Activated CD4-positive, CD25-positive, alpha-beta regulatory T cell (primary cell): Measurements from ENCODE around the gene KNDC1.
"Not testable (repeated sequence)": the region's sequence is repeated elsewhere in the genome, so short reads cannot be mapped to it uniquely, and the experiment has no call there.

Experiments used
- DNase-seq, 4 experiments: peaks; one replicate each; lab custom pipeline; 2025; lab: John Stamatoyannopoulos, UW

The KNDC1 gene

GRCh38 chr10:133140417-133141143 is 19.4 kb upstream of the KNDC1 start:
- no peak for DNase-seq

- no peak for DNase-seq
Observed at GRCh38 chr10:133141144-133141957, 18.7 kb upstream of the KNDC1 start.

- DNase-seq: no peak
Observed at GRCh38 chr10:133141958-133142340, 18.1 kb upstream of the KNDC1 start.

- no peak for DNase-seq
Observed at GRCh38 chr10:133142523-133143199, 17.4 kb upstream of the KNDC1 start.

GRCh38 chr10:133143200-133143533 is 16.9 kb upstream of the KNDC1 start:
- DNase-seq: no peak

- DNase-seq: no peak
Observed at GRCh38 chr10:133143546-133143945, 16.5 kb upstream of the KNDC1 start.

- no peak for DNase-seq
Observed at GRCh38 chr10:133144771-133145170, 15.2 kb upstream of the KNDC1 start.

- no peak for DNase-seq
Observed at GRCh38 chr10:133150226-133150625, 9.8 kb upstream of the KNDC1 start.

GRCh38 chr10:133150656-133151055 is 9.4 kb upstream of the KNDC1 start:
- no peak for DNase-seq

GRCh38 chr10:133151071-133151470 is 8.9 kb upstream of the KNDC1 start:
- not testable (repeated sequence) for DNase-seq

- DNase-seq: no peak
Observed at GRCh38 chr10:133151543-133151972, 8.5 kb upstream of the KNDC1 start.

- DNase-seq: no peak
Observed at GRCh38 chr10:133154411-133154810, 5.6 kb upstream of the KNDC1 start.

- no peak for DNase-seq
Observed at GRCh38 chr10:133154996-133155778, 4.8 kb upstream of the KNDC1 start.

- DNase-seq: no peak
Observed at GRCh38 chr10:133156674-133157579, 3.1 kb upstream of the KNDC1 start.

- no peak for DNase-seq
Observed at GRCh38 chr10:133157662-133158436, 2.2 kb upstream of the KNDC1 start.

GRCh38 chr10:133158437-133158755 is 1.6 kb upstream of the KNDC1 start:
- no peak for DNase-seq

- DNase-seq: no peak
Observed at GRCh38 chr10:133158756-133159610, 1.0 kb upstream of the KNDC1 start.

- no peak for DNase-seq
Observed at GRCh38 chr10:133159611-133159949, 439 bp upstream of the KNDC1 start.

GRCh38 chr10:133160826-133161471 is 930 bp downstream of the KNDC1 start:
- no peak for DNase-seq
